HG03342 (cell line): ENCODE data around the gene DTNBP1.

ENCODE experiments used
- ATAC-seq: cut with Tn5 transposase; IDR thresholded peaks from one replicate; pipeline ENCODE4 v1.9.1; 2021; ENCODE audit warnings: mild to moderate bottlenecking, moderate library complexity; ENCODE audit not compliant: unreplicated experiment

Gene DTNBP1

GRCh38 chr6:15517600-15517999 is 145.2 kb downstream of the DTNBP1 start:
- no peak for ATAC-seq

DNA sequence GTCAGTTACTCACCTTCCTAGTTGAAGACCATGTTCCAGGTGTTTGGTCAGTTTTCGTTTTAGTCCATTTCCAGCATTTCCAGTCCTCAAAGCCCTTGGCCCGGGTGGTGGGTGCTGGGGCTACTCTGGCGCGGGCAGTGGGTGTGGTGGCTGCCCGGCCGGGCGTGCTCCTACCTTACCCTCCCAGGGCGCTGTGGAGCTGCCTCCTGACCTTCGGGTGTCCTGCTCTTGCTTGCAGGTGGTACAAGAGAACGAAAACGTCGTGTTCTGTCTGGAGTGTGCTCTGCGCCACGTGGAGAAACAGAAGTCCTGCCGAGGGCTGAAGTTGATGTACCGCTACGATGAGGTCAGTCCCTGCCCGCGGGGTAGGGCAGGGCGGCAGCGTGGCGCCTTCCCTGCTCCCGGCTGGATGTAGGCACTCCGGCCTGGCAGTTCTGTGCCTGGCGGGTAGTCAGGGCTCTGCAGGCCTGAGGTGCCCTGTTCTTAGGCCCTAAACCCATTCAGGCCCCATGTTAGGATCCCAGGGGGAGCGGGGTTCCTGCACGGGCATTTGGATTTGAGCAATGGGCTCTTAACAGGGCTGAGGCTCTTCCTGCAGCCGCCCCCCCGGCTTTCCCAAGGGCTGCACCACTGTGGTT is 145.8 kb downstream of the DTNBP1 start:
- no peak for ATAC-seq

DNA sequence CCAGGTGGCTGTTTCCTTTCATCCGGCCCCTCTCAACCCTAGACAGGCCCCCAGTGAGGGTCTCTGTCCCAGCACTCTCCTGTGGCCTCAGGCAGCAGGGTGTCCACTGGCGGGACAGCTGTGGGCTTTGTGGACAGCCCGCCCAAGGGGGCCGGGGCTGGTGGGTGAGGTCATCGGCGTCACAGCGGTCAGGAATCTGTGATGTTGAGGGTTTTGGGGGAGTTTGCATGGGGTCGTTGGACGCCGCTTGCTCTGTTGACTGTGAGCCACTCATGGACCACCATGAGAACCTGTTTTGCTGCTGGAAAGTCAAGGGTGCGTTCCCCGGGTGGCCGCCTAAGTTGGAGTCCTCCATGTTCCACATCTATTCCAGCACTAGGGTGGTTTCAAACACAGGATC is 146.4 kb downstream of the DTNBP1 start:
- no peak for ATAC-seq

- no peak for ATAC-seq
Measured at GRCh38 chr6:15515660-15516375, 147.0 kb downstream of the DTNBP1 start.

DNA sequence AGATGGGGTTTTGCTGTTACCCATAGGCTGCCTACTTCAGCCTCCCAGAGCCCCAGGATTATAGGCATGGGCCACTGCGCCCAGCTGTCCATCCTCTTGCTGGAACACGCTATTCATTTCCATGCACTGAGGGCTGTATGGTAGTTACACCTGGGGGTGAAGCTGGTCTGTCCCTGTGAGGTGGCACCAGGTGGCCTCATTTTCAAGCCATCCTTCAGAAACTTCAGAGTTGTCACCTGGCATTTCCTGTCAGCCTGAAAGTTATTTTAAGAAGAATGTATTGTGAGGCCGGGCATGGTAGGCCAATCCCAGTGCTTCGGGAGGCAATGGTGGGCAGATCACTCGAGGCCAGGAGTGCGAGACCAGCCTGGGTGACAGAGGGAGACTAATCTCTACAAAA is 147.6 kb downstream of the DTNBP1 start:
- ATAC-seq = no peak

DNA sequence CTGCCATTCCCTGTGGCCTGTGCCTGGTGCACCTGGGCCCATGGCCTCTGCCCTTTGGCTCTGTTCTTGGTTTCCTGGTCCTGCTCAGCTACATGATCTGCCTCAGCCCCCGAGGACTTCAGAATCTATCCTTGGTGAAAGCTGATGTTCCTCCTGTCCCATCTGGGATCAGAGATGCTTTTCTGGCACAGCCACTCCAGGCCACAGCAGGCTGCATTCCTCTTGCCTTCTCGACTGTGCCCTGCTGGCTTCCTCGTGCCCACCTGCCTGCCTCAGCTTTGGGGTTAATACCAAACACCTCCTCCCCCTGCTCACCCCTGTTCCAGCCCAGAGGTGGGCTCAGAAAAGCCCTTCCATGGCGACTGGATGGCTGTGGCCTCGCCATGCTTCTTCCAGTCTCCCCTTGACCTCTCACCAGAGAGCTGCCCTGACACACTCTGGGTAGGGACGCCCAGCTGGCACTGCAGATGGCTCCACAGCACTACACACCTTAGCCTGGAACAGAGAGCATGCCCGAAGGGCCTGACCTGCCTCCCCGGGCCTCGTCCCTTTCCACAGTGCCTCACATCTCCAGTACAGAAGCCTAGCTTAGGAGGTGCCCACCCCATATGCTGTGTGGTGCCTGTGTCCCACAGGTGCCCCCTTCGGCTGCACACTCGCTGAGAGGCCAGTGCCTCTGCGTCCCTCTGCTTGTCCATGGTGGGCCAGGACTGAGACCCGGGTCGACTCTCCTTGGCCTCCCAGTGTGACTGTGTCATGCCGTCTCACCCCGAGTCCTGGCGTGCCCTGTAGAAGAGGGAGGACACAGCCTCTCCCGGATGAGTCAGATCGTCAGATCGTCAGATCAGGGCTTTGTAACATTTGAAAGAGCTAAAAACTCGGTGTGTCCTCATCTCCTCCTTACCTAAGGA is 148.8 kb downstream of the DTNBP1 start:
- ATAC-seq = no peak

DNA sequence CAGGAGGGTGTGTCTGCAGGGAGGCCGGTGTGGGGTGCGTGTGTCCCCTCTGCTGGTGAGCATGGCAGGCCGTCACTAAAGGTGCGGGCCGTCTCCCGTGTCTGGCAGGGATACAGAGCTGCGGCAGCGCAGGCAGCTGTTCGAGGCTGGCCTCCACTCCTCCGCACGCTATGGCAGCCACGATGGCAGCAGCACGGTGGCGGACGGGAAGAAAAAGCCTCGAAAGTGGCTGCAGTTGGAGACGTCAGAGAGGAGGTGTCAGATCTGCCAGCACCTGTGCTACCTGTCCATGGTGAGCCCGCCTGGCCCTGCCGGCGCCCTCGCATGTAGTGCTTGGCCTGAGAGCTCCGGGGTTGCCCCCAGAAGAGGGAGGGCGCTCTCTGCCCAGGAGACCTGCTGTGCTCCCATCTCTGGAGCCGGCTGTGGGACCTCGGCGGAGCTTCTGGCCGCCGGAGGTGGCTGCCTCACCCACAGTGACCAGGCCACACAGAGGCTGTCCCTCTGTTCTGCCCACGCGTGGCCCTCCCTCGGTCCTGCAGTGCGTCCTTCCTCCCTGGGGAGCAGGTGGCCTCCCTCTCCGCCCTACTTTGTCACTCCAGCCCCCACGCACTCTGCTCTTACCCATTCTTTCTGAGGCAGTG is 149.6 kb downstream of the DTNBP1 start:
- ATAC-seq = no peak

DNA sequence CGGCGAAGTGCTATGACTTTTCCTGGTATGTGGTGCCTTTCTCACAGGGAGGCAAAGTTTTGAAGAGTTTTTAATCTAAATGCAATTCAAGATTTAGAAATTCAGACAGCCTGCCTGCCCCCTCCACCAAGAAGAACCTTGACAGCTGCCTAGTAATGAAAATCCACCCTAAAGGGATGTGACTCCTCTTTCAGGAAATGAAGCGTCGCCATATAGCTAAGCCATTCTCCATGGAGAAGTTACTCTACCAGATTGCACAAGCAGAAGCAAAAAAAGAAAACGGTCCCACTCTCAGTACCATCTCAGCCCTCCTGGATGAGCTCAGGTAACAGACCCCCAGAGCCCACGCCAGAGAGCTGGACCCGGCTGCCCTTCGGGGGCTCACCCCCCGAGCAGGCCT is 150.1 kb downstream of the DTNBP1 start:
- ATAC-seq = no peak

GRCh38 chr6:15512126-15512525 is 150.7 kb downstream of the DTNBP1 start:
- ATAC-seq = no peak

GRCh38 chr6:15511248-15512125 is 151.3 kb downstream of the DTNBP1 start:
- no peak for ATAC-seq

DNA sequence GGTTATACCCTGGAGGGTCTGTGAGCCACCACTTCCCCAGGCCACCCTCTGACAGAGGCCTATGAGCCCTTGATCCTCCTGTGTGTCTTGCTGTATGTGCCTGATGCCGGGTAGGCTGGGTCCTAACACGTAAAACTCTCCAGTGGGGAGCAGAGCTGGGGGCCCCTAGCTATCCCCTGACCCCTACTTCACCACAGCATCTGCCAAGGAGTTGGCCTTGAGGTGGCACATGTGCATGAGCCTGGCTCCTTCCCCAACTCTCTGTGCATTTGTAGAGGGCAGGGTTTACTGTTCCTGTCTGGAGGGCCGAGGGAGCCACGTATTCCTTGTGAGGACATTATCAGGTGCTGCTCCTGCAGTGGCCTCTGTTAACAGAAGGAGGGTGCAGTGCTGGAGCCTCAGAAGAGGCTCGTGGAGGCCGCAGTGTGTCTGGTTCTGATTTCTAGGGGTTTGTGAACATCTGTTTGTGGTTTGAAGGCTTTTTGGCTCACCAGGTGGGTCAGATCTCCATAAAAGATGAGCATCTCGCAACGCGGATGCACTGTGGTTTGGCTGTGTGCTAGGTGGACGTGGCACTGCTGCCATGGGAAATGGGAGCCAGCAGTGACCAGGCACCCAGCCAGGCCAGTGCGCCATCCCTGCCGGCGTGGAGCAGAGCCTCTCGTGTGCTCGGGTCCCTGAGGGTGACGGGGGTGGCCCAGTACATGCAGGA is 152.1 kb downstream of the DTNBP1 start:
- no peak for ATAC-seq

DNA sequence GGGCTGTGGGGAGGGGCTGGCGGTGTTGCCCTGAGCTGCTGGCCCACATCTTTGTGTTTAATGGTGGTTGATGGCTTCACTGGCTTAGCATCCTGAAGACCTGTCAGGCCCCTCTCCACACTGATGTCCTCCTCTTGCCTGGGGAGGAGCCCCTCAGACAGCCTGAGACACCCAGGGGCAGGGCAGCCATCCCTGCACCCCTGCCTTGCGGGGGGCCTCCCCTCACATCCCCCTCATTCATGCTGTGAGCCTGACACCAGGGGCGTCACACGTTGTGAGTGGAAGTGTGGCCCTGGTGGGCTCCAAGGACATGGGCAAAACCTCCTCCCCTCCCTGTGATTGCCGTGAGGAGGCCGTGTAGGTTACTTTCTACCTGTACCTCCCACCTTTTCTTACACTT is 152.7 kb downstream of the DTNBP1 start:
- no peak for ATAC-seq

DNA sequence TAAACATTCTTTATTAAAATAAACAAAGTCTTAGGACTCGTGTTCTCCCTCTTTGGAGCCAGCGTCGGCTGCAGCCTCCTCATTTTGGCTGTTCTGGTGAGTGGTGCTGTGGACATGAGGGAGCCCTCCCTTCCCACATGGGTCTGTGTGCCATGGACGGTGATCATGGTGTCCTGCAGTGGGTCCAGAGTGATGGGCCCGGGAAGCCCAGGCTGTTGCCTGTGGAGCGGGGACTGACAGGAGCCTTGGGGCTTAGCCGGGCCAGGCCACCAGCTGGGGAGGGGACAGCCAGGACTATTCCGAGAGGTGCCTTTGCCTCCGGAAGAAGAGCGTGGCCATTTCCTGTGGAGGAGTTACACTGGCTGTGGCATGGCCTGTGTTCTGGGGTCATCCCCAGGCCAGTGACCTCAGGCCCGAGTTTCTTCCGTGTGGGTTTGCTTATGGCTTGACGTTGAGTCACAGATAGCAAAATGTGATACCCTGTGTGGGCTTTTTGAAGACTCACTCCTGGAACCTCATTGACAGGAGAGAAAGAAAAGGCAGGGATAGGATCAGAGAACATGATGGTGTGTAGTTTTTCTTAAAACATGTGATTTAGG is 153.4 kb downstream of the DTNBP1 start:
- no peak for ATAC-seq

- ATAC-seq = no peak
Measured at GRCh38 chr6:15508931-15509330, 153.9 kb downstream of the DTNBP1 start.

- no peak for ATAC-seq
Measured at GRCh38 chr6:15508441-15508871, 154.4 kb downstream of the DTNBP1 start.

DNA sequence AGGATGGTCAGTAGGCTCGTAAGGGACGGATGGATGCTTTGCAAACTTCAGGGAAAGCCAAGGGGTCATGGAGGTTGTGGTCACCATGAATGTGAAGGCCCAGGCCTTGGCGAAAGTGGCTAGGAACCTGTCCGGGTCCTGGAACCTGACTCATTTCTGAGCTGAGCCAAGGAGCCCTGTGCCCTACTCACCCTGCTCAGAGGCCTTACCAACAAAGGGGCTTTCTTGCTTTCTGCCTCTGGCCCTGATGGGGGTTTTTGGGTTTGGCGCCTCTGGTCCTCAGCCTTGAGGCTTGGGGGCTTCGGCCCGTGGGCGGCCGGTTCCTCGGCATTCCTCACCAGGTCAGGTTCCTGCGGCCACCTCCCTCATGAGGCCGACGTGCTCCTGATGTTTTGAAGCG is 155.1 kb downstream of the DTNBP1 start:
- ATAC-seq = no peak

- no peak for ATAC-seq
Measured at GRCh38 chr6:15507221-15507620, 155.6 kb downstream of the DTNBP1 start.

DNA sequence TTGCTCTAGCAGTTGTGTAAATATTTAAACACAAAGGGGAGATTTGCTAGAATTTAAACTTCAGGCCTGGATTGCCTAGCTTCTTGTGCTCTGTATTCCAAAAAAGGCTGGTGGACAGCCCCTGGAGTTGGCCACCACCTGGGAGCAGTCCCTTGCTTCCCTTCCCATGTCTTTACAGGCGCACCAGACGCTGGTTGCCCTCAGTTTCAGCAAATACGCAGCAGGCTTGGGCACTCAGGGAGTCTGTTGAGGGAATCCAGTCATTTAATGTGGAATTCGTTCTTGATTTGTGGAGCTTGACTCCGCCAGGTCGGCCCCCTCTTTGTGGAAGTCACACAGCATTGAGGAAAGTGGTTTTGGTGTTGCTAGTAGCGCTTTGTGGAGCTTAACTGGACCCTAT is 156.8 kb downstream of the DTNBP1 start:
- ATAC-seq = no peak

- ATAC-seq = no peak
Measured at GRCh38 chr6:15505463-15505918, 157.3 kb downstream of the DTNBP1 start.
